HCT116 (cell line): Measurements from ENCODE around the gene FLYWCH1. TPM values are rescaled to one million over a fixed set of nuclear protein-coding genes. Genes with fewer than 3 reads are reported as not detected.

Experiments used
- ATAC-seq: fragments of 200-7000 bp; cut with Tn5 transposase; 2 replicates; pipeline ENCODE4 v1.9.1; 2020; ENCODE audit warnings: mild to moderate bottlenecking, moderate library complexity
- BruUV-seq: library from RNA; stranded (reverse); fragments of 400-500 nt; replicated peaks from 2 replicates; lab custom pipeline; 2021; lab: Mats Ljungman, UMichigan
- CTCF ChIA-PET: fragments of 300-600 bp; sonication (Branson Sonifier 250); formaldehyde crosslinking; loops from one replicate; lab custom pipeline; 2021; ENCODE audit warnings: antibody characterized with exemption; lab: Charles Lee
- POLR2A ChIA-PET: fragments of 300-600, 350-600 bp; sonication (Branson Sonifier 250); formaldehyde crosslinking; loops from one replicate; lab custom pipeline; 2021; ENCODE audit warnings: antibody characterized with exemption; lab: Charles Lee
- RAD21 ChIA-PET, 2 experiments: fragments of 300-600 bp; sonication (Branson Sonifier 250); formaldehyde crosslinking; loops; one replicate each; lab custom pipeline; 2023; ENCODE audit warnings: low total read pairs in 2 of 2; ENCODE audit not compliant: uncharacterized antibody in 2 of 2, unreplicated experiment in 2 of 2, low non-redundant PET in 1 of 2; lab: Charles Lee
- DNase-seq: peaks from one replicate; pipeline ENCODE4 v3.0.0-alpha.2; 2010; ENCODE audit warnings: low read depth, low spot score
- H2AFZ ChIP-seq: fragments of 200-600 bp; shearing (Covaris generic), sonication (generic); 2 replicates; pipeline ENCODE4 v1.6.1; 2017; ENCODE audit warnings: low read depth, mixed run types, mixed read lengths, antibody characterized with exemption, low read length; ENCODE audit not compliant: poor library complexity, severe bottlenecking
- H3K27ac ChIP-seq: 2 replicates; pipeline ENCODE4 v1.5.1; 2012; ENCODE audit warnings: low read depth, low read length
- H3K27me3 ChIP-seq: fragments of 200-600 bp; sonication (generic); 2 replicates; pipeline ENCODE4 v1.6.1; 2016; ENCODE audit warnings: mixed run types, low read length, mixed read lengths; ENCODE audit not compliant: insufficient read depth
- H3K36me3 ChIP-seq, 2 experiments: fragments of 200-500 bp in 1 of 2; fragments of 200-600 bp in 1 of 2; sonication (Bioruptor generic) in 1 of 2; sonication (generic) in 1 of 2; 2 replicates each; pipeline versions ENCODE4 v1.5.1 to v1.6.1; 2014 to 2016; ENCODE audit warnings: low read length in 2 of 2, inconsistent platforms in 1 of 2, mixed read lengths in 1 of 2, mixed run types in 1 of 2; ENCODE audit not compliant: insufficient read depth in 2 of 2, control insufficient read depth in 1 of 2
- H3K4me1 ChIP-seq, 2 experiments: fragments of 200-600 bp in 1 of 2; sonication (generic) in 1 of 2; 2 replicates each; pipeline versions ENCODE4 v1.5.1 to v1.6.1; 2012 to 2017; ENCODE audit warnings: low read length in 2 of 2, inconsistent platforms in 1 of 2, mild to moderate bottlenecking in 1 of 2, mixed read lengths in 1 of 2, mixed run types in 1 of 2, moderate library complexity in 1 of 2; ENCODE audit not compliant: insufficient read depth in 2 of 2, control insufficient read depth in 1 of 2
- H3K4me2 ChIP-seq: fragments of 200-600 bp; sonication (generic); 2 replicates; pipeline ENCODE4 v1.6.1; 2017; ENCODE audit warnings: mixed run types, low read length, mixed read lengths
- H3K4me3 ChIP-seq, 2 experiments: fragments of 200-600 bp in 1 of 2; sonication (generic) in 1 of 2; replicated peaks in 1 of 2; 2 replicates each; pipeline ENCODE4 v1.5.1; 2011 to 2016; ENCODE audit warnings: low read length in 2 of 2, control low read depth in 1 of 2, low read depth in 1 of 2, mild to moderate bottlenecking in 1 of 2, mixed read lengths in 1 of 2, mixed run types in 1 of 2
- H3K79me2 ChIP-seq: fragments of 200-600 bp; sonication (generic); 2 replicates; pipeline ENCODE4 v1.6.1; 2017; ENCODE audit warnings: mild to moderate bottlenecking, mixed run types, low read length, moderate library complexity, mixed read lengths; ENCODE audit not compliant: insufficient read depth
- H3K9ac ChIP-seq: fragments of 200-600 bp; sonication (generic); 2 replicates; pipeline ENCODE4 v1.6.1; 2016; ENCODE audit warnings: low read length, mixed read lengths
- H3K9me2 ChIP-seq: fragments of 200-600 bp; sonication (generic), shearing (Covaris generic); 2 replicates; pipeline ENCODE4 v1.6.1; 2017; ENCODE audit warnings: mixed run types, mild to moderate bottlenecking, moderate library complexity; ENCODE audit not compliant: insufficient read depth
- H3K9me3 ChIP-seq, 2 experiments: fragments of 200-500 bp in 1 of 2; fragments of 200-600 bp in 1 of 2; sonication (Bioruptor generic) in 1 of 2; sonication (generic) in 1 of 2; 2 replicates each; pipeline ENCODE4 v1.6.1; 2014 to 2017; ENCODE audit warnings: low read length in 2 of 2, mixed read lengths in 2 of 2, inconsistent platforms in 1 of 2, low read depth in 1 of 2, mild to moderate bottlenecking in 1 of 2, mixed run types in 1 of 2, moderate library complexity in 1 of 2; ENCODE audit not compliant: control insufficient read depth in 1 of 2, insufficient read depth in 1 of 2
- H4K20me1 ChIP-seq: fragments of 200-600 bp; sonication (generic), shearing (Covaris generic); 2 replicates; pipeline ENCODE4 v1.6.1; 2017; ENCODE audit warnings: mixed run types, mild to moderate bottlenecking, moderate library complexity; ENCODE audit not compliant: insufficient read depth
- CTCF ChIP-seq, 3 experiments: fragments of 200-600 bp in 1 of 3; sonication (generic) in 1 of 3; IDR thresholded peaks in 2 of 3; conservative IDR thresholded peaks in 1 of 3; 2 replicates each; pipeline ENCODE4 v1.5.1; 2012 to 2017; ENCODE audit warnings: low read depth in 2 of 3, low read length in 2 of 3, antibody characterized with exemption in 1 of 3, borderline replicate concordance in 1 of 3, control low read depth in 1 of 3, mild to moderate bottlenecking in 1 of 3, mixed read lengths in 1 of 3, mixed run types in 1 of 3, moderate library complexity in 1 of 3; ENCODE audit not compliant: insufficient read depth in 1 of 3
- EGR1 ChIP-seq: IDR thresholded peaks from 2 replicates; pipeline ENCODE4 v1.6.1; 2012; ENCODE audit warnings: low read depth
- TCF7L2 ChIP-seq: IDR thresholded peaks from 2 replicates; pipeline ENCODE4 v1.7.0; 2011; ENCODE audit warnings: borderline replicate concordance, inconsistent platforms; ENCODE audit not compliant: insufficient read depth, insufficient read length; ENCODE audit errors: extremely low read depth
- intact Hi-C: fragments of 100-400 bp; cut with micrococcal nuclease; formaldehyde crosslinking; loops from 2 replicates; pipeline ENCODE4 v1.10.0; 2022
- total RNA-seq: library from RNA; stranded (reverse); gene quantifications from one replicate; pipeline ENCODE4 v1.2.1, GENCODE V29; 2021; ENCODE audit not compliant: unreplicated experiment

The FLYWCH1 gene
- total RNA-seq, 1 experiment from 2014 or later: 66.6 TPM

GRCh38 chr16:2914233-2914632 lies 2.5 kb downstream of the FLYWCH1 start:
- Histone ChIP-seq H3K36me3 (no peaks in the 10 kb centered on the region), H3K9me3 (no peaks in the 10 kb centered on the region), H3K27me3 (no peaks in the 10 kb centered on the region), H3K9ac (no peak overlapping the region), H3K4me1 (peaks cover 35 to 61% of the 10 kb centered on the region in 2 experiments), H3K4me2 (no peak overlapping the region), H2AFZ (no peak overlapping the region), H3K4me3 (no peak overlapping the region), H4K20me1 (no peaks in the 10 kb centered on the region)
- ChIA-PET RAD21 (no interaction called here), CTCF (interaction anchor here (3.3 kb wide), 1 partner anchor 13 kb away, joined by 16 read pairs; no protein-coding TSS in a partner anchor)
- BruUV-seq: no TSS peak
- DNase-seq (no peak), ATAC-seq (no peak)
- intact Hi-C loops: no loop called here
- TF ChIP-seq CTCF (IDR thresholded peaks at IDR 0.05 in 2 of 3, conservative IDR thresholded peaks at IDR 0.05 in 1 of 3; ENCODE audit: borderline replicate concordance in 1 of 3, insufficient read depth in 1 of 3, low read depth in 2 of 3, low read length in 2 of 3): peak in 1 of 3 experiments; percentile 21; a peak in 2 of 6 replicates
- no peak for TF ChIP-seq EGR1
- TF ChIP-seq, all 23 proteins: peak for 1
- H3K9me2 ChIP-seq: no peaks in the 10 kb centered on the region
- H3K79me2 ChIP-seq: peaks cover 12% of the 10 kb centered on the region
- peak overlapping the region; percentile 33 for H3K27ac ChIP-seq
- POLR2A ChIA-PET: interaction anchor here (3.5 kb wide), 1 partner anchor 8 kb away, joined by 39 read pairs; no protein-coding TSS in a partner anchor

- TF ChIP-seq TCF7L2 (no peak), EGR1 (peak; percentile 37; the same call in 1 of the 2 replicates)
- H3K27ac ChIP-seq: peak overlapping the region; percentile 80
- no peak overlapping the region for H2AFZ ChIP-seq
- H3K9me2 ChIP-seq: no peaks in the 10 kb centered on the region
- ATAC-seq: no peak
- CTCF ChIA-PET: interaction anchor here (1.0 to 3.3 kb wide), 5 partner anchors 8 to 76 kb away, joined by 3 to 16 read pairs (median 6); no protein-coding TSS in a partner anchor
- POLR2A ChIA-PET: interaction anchor here (1.0 to 3.5 kb wide), 3 partner anchors 8 to 47 kb away, joined by 4 to 39 read pairs (median 5); no protein-coding TSS in a partner anchor
- no peaks in the 10 kb centered on the region for H3K27me3 ChIP-seq
- RAD21 ChIA-PET: no interaction called here
- TSS peak; percentile 98 for BruUV-seq
- intact Hi-C loops: no loop called here
- peak overlapping the region in 1 of 2 experiments; percentile 16; a peak in 2 of 4 replicates for H3K4me3 ChIP-seq
- no peak for DNase-seq
- peaks cover 35 to 67% of the 10 kb centered on the region in 2 experiments for H3K4me1 ChIP-seq
- H3K9me3 ChIP-seq: no peaks in the 10 kb centered on the region
- peaks cover 12% of the 10 kb centered on the region for H3K79me2 ChIP-seq
- H3K36me3 ChIP-seq: no peaks in the 10 kb centered on the region; a peak in 1 of 4 replicates
- peak overlapping the region; percentile 60 for H3K9ac ChIP-seq
- peak overlapping the region; percentile 70 for H3K4me2 ChIP-seq
- H4K20me1 ChIP-seq: no peaks in the 10 kb centered on the region
These were observed 3.6 kb downstream of the FLYWCH1 start for GRCh38 chr16:2915196-2915929.
